Left colon (tissue), 2 donors: ENCODE results near the gene ROCK2. TPM values are rescaled to one million over a fixed set of nuclear protein-coding genes. Genes with fewer than 3 reads are reported as not detected.
"Not testable (repeated sequence)": the region's sequence is repeated elsewhere in the genome, so short reads cannot be mapped to it uniquely, and the experiment has no call there.

Source experiments
- ATAC-seq: fragments of 200-7000 bp; cut with Tn5 transposase; one replicate; pipeline ENCODE4 v1.9.1; 2020; ENCODE audit warnings: mild to moderate bottlenecking, moderate library complexity
- DNase-seq, 2 donors: peaks; one replicate each; pipeline ENCODE4 v3.0.0-alpha.2; 2020
- intact Hi-C, 2 donors: fragments of 100-400 bp; cut with DNase I in 1 of 2; cut with micrococcal nuclease in 1 of 2; formaldehyde crosslinking; loops; one replicate each; pipeline versions ENCODE4 v1.11.2 to v1.14.0; 2022; cut with DNase I, micrococcal nuclease
- total RNA-seq, 2 donors: library from RNA; stranded (reverse); fragmentation: NEBNext Ultra II Directional; extraction: Animal tissue kit (Norgen Biotek cat#: 25700); gene quantifications; one replicate each; pipeline ENCODE4 v1.2.1, GENCODE V29; 2021
- donor health status: DM: no; HTN: no; CAD: no.
- donor health status: DM: yes; HTN: yes; CAD: no.

The ROCK2 gene
- total RNA-seq, 2 donors from 2014 or later = 78.4 to 90.9 TPM

DNA sequence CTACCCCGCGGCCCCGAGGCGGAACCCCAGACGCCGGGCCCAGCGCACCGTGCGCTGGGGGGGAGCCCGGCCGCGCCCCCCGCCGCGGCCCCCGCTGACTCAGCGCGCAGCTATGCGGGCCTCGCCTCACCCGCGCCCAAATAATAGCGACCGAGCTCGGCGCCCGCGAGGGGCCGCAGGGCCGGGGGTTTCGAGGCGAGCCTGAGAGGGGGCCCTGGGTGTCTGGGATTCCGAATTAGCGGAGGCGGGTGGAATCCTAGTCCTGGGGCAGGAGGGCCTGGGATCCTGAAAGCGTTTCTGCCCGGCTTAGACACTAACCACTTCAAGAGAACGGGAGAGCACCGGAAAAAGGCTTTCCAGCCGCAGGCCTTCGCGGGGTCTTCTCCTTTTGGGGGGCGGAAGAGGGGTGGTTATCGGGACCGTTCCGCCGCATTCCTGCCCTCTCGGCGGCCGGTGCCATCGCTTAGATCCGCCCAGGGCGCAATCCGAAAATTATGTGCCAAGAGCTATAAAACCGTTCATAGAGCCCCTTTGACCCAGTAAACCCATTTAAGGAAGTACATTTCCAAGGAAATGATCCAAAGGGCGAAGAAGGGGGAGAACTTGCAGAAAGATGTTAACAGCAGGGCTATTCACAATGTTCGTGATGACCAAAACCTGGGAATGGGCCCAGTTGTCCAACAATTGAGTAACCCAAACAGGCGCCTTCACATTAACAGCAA, 681 bp upstream of the ROCK2 start:
- DNase-seq = peak; percentile 67 to 76
- ATAC-seq = peak; percentile 67
- intact Hi-C loops = no loop called here

DNA sequence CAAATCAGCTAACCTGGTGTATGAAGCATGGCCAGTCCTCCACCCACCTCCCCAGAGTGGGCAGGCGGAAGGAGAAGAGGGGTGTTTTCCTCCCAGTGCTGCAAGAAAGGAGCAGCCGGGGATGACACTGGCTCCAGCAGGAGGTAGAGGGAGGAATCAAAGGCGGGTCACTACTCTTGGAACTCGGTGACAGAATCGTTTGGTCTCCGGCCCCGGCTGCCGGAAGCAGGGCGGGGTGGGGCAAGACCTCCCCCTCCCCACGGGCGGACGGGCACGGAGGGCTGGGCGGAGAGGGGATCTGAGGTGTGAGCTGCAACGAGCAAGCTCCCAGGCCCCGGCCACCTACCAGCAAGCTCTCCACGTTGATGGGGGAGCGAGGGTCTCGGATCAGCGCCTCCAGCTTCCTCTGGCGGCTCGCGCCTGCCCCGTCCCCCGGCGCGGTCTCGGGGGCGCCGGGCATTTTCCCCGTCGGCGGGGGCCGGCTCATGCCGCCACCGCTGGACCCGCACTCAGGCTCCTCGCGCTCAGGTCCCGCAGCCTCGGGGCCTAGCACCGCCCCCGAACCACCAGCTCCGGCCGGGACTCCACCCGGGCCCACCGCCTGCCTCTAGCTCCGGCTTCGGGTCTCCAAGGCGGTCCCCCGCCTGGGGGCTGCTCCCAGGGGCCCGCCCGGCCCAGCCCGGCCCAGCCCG, 640 bp downstream of the ROCK2 start:
- ATAC-seq = peak; percentile 52
- peak; percentile 62 to 71 for DNase-seq
- intact Hi-C loops = no loop called here

DNA sequence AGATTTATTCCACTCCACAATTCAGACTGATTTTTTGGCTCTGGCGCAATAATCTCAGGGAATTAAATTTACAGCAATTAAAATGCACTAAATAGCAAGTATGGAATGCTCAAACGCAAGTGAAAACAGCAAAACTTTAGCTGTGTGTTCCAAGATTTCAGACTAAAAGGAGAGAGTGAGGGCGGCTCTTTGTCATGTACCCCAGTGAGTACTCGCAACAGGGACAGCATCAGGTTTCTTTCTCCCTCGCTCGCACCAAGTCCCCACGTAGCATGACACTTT, 1.1 kb downstream of the ROCK2 start:
- DNase-seq = no peak

DNA sequence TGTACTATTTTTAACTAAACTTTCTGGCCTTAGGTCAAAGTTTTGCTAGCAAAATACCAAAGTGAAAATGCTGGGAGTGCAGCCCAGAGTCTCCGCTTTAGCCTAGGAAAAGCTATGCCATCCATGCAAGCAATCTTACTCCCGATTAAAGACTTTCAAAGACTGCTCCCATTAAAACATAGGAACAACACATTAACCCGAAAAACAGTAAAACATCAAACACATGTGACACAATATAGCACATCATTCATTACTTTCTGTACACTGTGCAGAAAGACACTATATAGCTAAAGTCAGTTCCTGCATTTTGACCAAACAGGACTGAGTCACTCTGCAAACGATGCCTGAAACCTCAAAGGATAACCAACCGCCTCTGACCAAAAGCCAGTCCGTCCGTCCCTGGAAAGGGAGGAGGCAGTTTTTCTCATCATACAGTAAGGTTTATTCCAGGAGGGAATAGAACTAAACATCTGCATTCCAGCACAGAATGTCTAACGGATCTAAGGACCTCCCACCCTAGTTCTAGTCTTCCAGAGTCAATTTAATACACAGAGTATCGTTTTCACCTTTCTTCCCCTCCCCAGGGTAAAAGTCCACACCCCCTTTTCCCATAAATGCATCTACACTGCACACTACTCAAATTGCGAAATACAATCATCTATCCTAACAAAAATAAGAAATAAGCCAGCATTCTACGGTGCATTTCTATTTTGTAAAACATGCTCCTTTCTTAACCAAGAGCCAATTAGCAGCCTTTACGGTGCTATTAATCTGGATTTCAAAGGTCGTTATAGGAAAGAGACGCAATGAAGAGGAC, 1.7 kb downstream of the ROCK2 start:
- peak; percentile 31 for ATAC-seq
- DNase-seq = peak in 1 of 2 donors; percentile 64
- intact Hi-C loops = no loop called here

More for the DNA sequence above, 1.1 kb downstream of the ROCK2 start:
- intact Hi-C loops = no loop called here
- no peak for ATAC-seq

DNA sequence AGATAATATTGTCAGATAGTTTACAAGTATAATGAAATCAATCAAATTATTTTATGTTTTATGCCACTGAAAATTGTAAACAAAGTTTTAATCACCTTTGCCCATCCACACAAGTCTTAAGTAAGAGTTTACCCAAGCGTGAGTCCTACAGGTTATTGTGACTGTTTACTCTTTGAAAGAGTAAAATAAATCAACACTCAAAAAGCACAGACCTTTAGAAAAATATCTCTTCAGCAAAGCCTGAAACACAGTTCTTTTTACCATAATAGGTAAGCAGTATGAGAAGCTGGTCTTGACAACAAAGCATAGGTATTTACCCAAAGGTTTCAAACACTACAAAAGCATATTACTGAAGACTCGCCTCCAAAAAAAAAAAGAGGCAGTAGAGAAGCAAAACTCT, 3.7 kb downstream of the ROCK2 start:
- ATAC-seq (no peak), DNase-seq (no peak)
- intact Hi-C loops = no loop called here

DNA sequence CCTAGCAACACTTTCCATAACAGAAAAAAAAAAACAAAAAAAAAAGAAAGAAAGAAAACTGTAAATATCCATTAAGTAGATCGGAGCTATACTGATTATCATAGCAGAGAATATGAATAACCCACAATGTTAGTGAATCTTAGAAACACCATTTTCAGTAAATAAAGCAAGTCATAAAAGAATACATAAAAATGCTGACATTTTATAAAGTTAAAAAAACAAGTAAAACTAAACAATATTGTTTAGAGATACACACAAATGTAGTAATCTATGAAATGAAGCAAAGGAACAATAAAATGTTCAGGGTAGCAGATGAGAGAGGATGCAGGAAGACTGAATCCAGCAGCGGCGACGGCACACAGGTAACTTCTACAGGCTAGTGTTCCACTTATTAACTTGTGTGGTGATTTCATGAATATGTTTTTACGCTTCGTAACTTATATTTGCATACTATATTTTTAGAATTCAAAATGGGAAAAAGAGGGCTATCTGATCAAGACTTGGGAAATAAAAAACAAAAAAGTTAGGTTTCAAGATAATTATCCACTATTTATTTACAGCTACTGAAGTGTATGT, 4.8 kb downstream of the ROCK2 start:
- intact Hi-C loops = loop anchor here in 1 of 2 donors (10.0 kb wide), 1 partner anchor 105 kb away; no protein-coding TSS in a partner anchor
- no peak for DNase-seq
- no peak for ATAC-seq

DNA sequence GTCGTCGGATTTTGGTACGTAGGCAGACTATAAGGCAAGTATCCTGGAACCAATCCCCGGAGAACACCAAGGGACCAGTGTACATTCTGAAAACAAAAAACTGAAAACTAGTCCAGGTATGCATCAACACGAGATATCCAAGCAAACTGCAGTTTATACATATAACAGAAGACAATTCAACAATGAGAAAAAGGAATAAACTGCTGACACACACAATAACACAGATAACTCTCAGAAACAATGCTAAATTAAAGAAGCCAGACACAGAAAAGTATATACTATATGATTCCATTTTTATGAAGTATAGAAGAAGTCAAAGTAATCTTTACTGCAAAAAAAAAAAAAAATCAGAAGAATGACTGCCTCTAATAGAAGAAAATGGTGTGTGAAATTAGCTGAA, 5.9 kb downstream of the ROCK2 start:
- intact Hi-C loops = loop anchor here in 1 of 2 donors (10.0 kb wide), 1 partner anchor 104 kb away; no protein-coding TSS in a partner anchor
- ATAC-seq = no peak
- no peak for DNase-seq

DNA sequence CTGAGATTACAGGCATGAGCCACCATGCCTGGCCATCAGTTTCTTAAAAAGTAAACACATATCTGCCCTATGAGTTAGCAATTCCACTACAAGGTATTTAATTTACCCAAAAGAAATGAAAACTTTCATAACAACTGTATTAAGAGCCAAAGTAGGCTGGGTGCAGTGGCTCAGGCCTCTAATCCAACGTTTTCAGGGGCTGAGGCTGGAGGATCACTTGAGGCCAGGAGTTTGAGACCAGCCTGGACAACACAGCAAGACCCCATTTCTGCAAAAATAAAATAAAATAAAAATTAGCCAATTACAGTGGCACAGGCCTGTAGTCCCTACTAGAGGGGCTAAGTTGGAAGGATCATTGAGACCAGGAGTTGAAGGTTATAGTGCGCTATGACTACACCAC, 6.5 kb downstream of the ROCK2 start:
- ATAC-seq (no peak), DNase-seq (no peak)
- intact Hi-C loops = loop anchor here in 1 of 2 donors (10.0 kb wide), 1 partner anchor 103 kb away; no protein-coding TSS in a partner anchor

DNA sequence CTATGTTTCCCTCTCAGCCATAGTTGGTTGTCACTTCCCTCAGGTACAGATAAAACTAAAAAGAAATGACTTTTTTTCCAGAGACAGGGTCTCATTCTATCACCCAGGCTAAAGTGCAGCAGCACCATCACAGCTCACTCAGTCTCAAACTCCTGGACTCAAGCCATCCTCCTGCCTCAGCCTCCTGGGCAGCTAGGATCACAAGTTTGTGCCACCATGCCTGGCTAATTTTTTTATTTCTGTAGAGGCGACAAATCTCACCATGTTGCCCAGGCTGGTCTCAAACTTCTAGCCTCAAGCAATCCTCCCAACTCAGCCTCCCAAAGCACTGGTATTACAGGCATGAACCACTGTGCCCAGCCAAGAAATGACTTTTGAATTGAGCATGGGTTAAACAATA, 8.2 kb downstream of the ROCK2 start:
- intact Hi-C loops = loop anchor here in 1 of 2 donors (10.0 kb wide), 1 partner anchor 101 kb away; no protein-coding TSS in a partner anchor
- ATAC-seq = no peak
- no peak for DNase-seq

DNA sequence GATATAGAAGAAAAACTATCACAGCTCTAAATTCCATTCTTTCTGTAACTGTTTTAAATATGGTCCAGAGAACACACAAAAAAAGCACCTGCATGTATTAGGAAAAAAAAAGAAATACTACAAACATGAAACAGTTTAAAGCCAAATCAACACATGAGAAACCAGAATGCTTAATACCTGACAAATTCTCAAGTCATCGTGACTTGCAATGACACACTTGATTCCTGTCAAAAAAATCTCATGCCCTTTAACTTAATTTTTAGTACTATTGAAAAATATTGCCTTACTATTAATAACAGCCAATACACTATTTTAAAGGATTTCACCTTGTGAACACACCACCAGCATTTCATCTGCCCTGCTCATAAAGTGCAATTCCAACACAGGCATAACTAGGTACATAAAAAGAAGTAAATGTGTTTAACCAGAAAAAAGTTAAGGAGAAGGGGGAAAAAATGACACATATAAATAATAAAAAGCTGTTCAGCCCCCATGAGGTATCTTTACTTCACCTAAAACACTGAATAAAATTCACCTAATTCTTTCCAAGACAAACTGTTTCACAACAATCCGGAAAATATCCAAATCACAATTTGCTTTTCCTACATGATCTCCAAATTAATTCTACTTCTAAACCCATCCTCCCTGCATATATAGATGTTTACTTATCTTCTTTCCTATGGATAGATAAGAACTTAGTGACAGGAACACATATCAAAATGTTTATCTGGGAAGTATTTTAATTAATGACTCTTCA, 10.8 kb downstream of the ROCK2 start:
- intact Hi-C loops = loop anchor here in 1 of 2 donors (10.0 kb wide), 1 partner anchor 99 kb away; no protein-coding TSS in a partner anchor
- DNase-seq (no peak), ATAC-seq (no peak)

DNA sequence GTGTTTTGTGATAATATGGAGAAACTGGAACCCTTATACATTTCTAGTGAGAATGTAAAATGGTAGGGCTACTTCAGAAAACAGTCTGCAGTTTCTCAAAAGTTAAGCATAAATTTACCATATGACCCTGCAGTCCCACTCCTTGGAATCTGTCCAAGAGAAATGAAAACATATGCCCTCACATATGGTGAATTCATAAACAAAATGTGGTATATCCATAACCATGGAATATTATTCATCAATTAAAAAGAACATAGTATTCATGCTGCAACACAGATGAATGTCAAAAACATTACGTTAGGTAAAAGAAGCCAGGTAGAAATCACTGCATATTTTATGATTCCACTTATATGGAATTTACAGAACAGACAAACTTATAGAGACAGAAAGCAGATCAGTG, 11.8 kb downstream of the ROCK2 start:
- no peak for DNase-seq
- intact Hi-C loops = loop anchor here in 1 of 2 donors (10.0 kb wide), 1 partner anchor 98 kb away; no protein-coding TSS in a partner anchor
- no peak for ATAC-seq

DNA sequence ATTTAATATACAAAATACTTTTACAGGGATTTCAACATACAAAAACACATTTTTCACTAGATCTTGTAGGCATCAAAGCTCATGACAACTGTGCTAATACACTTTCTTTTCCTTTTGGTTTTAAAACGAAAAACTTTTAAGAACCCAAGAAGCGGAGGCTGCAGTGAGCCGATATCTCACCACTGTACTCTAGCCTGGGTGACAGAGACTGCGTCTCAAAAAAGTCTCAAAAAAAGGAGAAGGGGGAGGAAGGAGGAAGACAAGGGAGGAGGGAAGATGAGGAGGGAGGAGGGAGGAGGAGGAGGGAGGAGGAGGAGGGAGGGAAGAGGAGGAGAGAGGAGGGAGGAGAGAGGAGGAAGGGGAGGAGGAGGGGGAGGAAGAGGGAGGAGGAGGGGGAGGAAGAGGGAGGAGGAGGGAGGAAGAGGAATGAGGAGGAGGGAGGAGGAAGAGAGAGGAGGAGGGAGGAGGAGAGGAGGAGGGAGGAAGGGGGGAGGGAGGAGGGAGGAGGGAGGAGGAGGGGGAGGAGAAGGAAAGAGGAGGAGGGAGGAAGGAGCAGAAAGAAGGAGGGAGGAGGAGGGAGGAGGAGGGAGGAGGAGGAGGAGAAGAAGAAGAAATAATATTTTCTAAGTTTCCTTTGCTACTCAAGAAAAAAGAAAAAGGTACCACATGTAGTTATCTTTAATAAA, 13.8 kb downstream of the ROCK2 start:
- intact Hi-C loops = loop anchor here in 1 of 2 donors (10.0 kb wide), 1 partner anchor 96 kb away; no protein-coding TSS in a partner anchor

DNA sequence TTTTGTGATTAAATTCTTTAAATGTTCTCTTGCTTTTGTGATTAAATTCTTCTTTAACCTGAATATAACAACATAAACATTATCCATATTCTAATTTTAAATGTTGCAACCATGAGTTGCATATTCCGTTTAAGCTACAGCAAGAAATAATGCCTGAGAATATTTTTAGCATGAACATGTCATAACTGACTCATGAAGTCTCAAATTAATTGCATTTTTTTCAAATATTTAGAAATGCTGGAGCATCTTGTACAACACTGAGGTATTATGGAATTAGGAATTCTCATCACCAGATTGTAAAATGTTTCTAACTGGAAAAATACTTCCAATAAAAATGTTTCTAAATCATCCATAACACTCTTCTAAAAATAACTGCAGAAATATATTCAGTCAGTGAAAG, 14.7 kb downstream of the ROCK2 start:
- DNase-seq (no peak), ATAC-seq (no peak)
- intact Hi-C loops = loop anchor here in 1 of 2 donors (10.0 kb wide), 1 partner anchor 95 kb away; no protein-coding TSS in a partner anchor

More for the DNA sequence above, 13.8 kb downstream of the ROCK2 start:
- DNase-seq = no peak
- no peak for ATAC-seq

DNA sequence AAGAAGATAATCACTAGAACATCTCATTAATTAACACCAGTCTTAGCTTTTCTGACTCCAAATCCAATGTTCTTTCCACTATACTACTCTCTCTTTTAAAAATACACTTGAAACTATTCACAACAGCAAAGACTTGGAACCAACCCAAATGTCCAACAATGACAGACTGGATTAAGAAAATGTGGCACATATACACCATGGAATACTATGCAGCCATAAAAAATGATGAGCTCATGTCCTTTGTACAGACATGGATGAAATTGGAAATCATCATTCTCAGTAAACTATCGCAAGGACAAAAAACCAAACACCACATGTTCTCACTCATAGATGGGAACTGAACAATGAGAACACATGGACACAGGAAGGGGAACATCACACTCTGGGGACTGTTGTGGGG, 15.9 kb downstream of the ROCK2 start:
- ATAC-seq, intact Hi-C loops, DNase-seq: not testable (repeated sequence)

DNA sequence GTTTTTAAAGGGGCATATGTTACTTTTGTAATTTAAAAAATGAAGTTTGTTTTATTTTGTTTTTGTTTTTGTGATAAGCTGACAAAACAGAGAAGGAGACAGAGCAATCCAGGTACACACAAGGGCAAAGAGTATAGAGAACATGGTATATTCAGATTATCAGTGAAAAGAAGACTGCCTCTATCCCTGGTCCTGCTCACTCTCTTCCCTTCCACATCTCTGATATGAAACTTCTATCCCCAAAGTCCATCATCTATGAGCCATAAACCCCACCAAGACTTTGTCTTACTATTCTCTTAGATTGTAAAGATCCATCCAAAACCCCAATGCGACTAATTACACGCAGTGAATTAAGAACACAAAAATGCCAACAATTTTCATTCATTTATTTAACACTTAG, 16.6 kb downstream of the ROCK2 start:
- ATAC-seq (no peak), DNase-seq (no peak)
- intact Hi-C loops = no loop called here

DNA sequence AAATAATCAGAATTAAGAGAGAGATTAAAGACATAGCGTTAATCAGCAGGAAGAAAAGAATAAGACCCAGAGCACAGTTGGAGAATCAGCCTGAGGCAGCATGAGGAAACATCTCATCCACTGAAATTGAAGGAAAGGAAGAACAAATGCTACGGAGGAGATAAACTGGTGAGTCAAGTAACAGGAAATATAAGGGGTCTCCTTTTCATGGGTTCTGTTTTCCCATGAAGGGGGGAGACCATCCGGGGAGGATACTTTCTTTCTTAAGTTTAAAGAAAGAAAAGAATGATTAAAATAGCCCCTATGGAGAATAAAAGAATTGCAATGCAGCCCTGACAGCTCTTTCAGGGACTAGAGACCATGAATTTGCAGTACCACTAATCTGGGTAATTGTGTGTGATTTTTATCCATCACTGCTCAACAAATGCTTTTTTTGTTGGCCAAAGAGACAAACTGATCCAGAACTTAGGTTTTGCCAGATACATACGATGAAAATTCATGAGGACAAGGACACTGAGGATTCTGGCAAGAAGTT, 17.7 kb downstream of the ROCK2 start:
- DNase-seq = no peak
- intact Hi-C loops = no loop called here
- ATAC-seq = no peak

DNA sequence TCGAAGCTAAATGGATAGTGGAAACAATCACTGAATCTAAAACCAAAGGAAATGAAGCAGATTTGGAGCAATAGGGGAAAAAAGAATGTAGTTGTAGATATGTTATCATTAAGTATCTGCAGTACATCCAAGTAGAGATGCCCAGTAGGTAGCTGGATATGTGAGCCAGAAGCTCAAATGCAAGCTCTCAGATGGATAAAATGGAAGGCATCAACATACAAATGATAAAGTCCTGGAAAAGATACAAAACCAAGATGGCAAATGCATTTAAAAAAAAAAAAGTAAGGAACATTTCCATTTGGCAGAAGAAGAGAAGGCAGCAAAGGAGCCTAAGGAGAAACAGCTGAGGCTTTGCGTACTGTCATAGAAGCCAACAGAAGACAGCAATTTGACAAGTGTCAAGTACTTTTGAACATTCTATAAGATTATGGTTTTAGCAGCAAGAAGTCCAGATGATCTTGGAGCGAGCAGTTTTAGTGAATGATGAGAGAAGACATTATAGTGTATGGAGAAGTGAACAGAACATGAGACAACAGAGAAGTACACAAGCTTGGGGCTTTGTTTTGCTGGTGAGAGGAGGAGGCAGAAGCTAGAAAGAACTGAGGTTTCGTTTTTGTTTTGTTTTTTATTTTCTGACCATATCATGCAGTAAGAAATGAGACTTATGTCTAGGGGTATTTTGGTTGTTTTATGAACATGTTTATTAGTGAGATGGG, 18.3 kb downstream of the ROCK2 start:
- intact Hi-C loops = no loop called here
- DNase-seq = no peak
- no peak for ATAC-seq
